SK-N-SH (cell line): ENCODE results near the gene ETV3L. TPM values are rescaled to one million over a fixed set of nuclear protein-coding genes. Genes with fewer than 3 reads are reported as not detected.

Source experiments
- CTCF ChIA-PET: fragments of 300-600, 350-600 bp; formaldehyde crosslinking; extraction: SDS; loops from one replicate; lab custom pipeline; 2021; lab: Yijun Ruan, JAX
- POLR2A ChIA-PET: fragments of 350-600 bp; sonication (Branson Sonifier 250); formaldehyde crosslinking; extraction: SDS; loops from one replicate; lab custom pipeline; 2020; ENCODE audit warnings: antibody characterized with exemption, inconsistent platforms; lab: Yijun Ruan, JAX
- DNase-seq: peaks from one replicate; pipeline ENCODE4 v3.0.0; 2012
- H2AFZ ChIP-seq: fragments of 200-600 bp; sonication (generic); 2 replicates; pipeline ENCODE4 v1.8.1; 2016; ENCODE audit warnings: antibody characterized with exemption, mild to moderate bottlenecking, low read depth
- H3F3A ChIP-seq: fragments of 200-600 bp; sonication (generic); replicated peaks from 2 replicates; pipeline ENCODE3; 2016; ENCODE audit warnings: antibody characterized with exemption, mild to moderate bottlenecking; ENCODE audit not compliant: insufficient read depth
- H3K27ac ChIP-seq, 2 experiments: fragments of 200-500 bp in 1 of 2; fragments of 200-600 bp in 1 of 2; sonication (Bioruptor generic) in 1 of 2; sonication (generic), shearing (Covaris generic) in 1 of 2; 2 replicates each; pipeline versions ENCODE4 v1.5.1 to v1.6.1; 2014 to 2016; ENCODE audit warnings: low read depth in 2 of 2, inconsistent platforms in 1 of 2, low read length in 1 of 2, mild to moderate bottlenecking in 1 of 2, mixed read lengths in 1 of 2
- H3K27me3 ChIP-seq: fragments of 200-600 bp; sonication (generic), shearing (Covaris generic); 2 replicates; pipeline ENCODE4 v1.6.1; 2016; ENCODE audit warnings: mixed run types; ENCODE audit not compliant: insufficient read depth
- H3K36me3 ChIP-seq, 2 experiments: fragments of 200-500 bp in 1 of 2; fragments of 200-600 bp in 1 of 2; sonication (Bioruptor generic) in 1 of 2; sonication (generic) in 1 of 2; replicated peaks in 1 of 2; 2 replicates each; pipeline versions ENCODE3 to v1.5.1; 2014 to 2016; ENCODE audit warnings: low read length in 1 of 2, mild to moderate bottlenecking in 1 of 2; ENCODE audit not compliant: insufficient read depth in 2 of 2, control insufficient read depth in 1 of 2
- H3K4me1 ChIP-seq, 2 experiments: fragments of 200-500 bp in 1 of 2; fragments of 200-600 bp in 1 of 2; sonication (Bioruptor generic) in 1 of 2; sonication (generic), shearing (Covaris generic) in 1 of 2; 2 replicates each; pipeline versions ENCODE4 v1.5.1 to v1.6.1; 2014 to 2016; ENCODE audit warnings: low read depth in 1 of 2, low read length in 1 of 2, mixed run types in 1 of 2; ENCODE audit not compliant: insufficient read depth in 2 of 2, control insufficient read depth in 1 of 2
- H3K4me2 ChIP-seq: fragments of 200-600 bp; sonication (generic), shearing (Covaris generic); 2 replicates; pipeline ENCODE4 v1.6.1; 2017; ENCODE audit warnings: mixed run types
- H3K4me3 ChIP-seq, 2 experiments: fragments of 200-500 bp in 1 of 2; fragments of 200-600 bp in 1 of 2; sonication (Bioruptor generic) in 1 of 2; sonication (generic), shearing (Covaris generic) in 1 of 2; 2 replicates each; pipeline versions ENCODE4 v1.5.1 to v1.8.1; 2014 to 2016; ENCODE audit warnings: low read depth in 2 of 2, inconsistent platforms in 1 of 2, low read length in 1 of 2, mild to moderate bottlenecking in 1 of 2, mixed read lengths in 1 of 2, moderate library complexity in 1 of 2
- H3K79me2 ChIP-seq: fragments of 200-600 bp; sonication (generic); 2 replicates; pipeline ENCODE4 v1.8.1; 2017; ENCODE audit warnings: mild to moderate bottlenecking; ENCODE audit not compliant: insufficient read depth
- H3K9ac ChIP-seq: fragments of 200-600 bp; sonication (generic); 2 replicates; pipeline ENCODE4 v1.6.1; 2017; ENCODE audit warnings: mixed run types
- H3K9me2 ChIP-seq: fragments of 200-600 bp; sonication (generic); 2 replicates; pipeline ENCODE4 v1.6.1; 2017; ENCODE audit warnings: mixed run types
- H3K9me3 ChIP-seq: fragments of 200-600 bp; sonication (generic); 2 replicates; pipeline ENCODE4 v1.6.1; 2017; ENCODE audit warnings: mixed run types, mild to moderate bottlenecking, moderate library complexity
- H4K20me1 ChIP-seq: fragments of 200-600 bp; sonication (generic); 2 replicates; pipeline ENCODE4 v1.6.1; 2017; ENCODE audit warnings: mild to moderate bottlenecking, mixed run types; ENCODE audit not compliant: insufficient read depth
- CTCF ChIP-seq: fragments of 200-600 bp; sonication (generic); IDR thresholded peaks from 2 replicates; pipeline ENCODE4 v1.6.1; 2017; ENCODE audit warnings: antibody characterized with exemption, mild to moderate bottlenecking, moderate library complexity
- EZH2phosphoT487 ChIP-seq: fragments of 200-600 bp; sonication (generic); IDR thresholded peaks from 2 replicates; pipeline ENCODE4 v1.6.1; 2017; ENCODE audit warnings: low read depth, mixed run types, mild to moderate bottlenecking, antibody characterized with exemption, moderate library complexity, borderline replicate concordance
- FOSL2 ChIP-seq: IDR thresholded peaks from 2 replicates; pipeline ENCODE4 v1.4.0; 2012; ENCODE audit warnings: low read depth, mild to moderate bottlenecking, moderate library complexity, borderline replicate concordance
- RAD21 ChIP-seq: IDR thresholded peaks from 2 replicates; pipeline ENCODE4 v1.6.1; 2012; ENCODE audit warnings: mild to moderate bottlenecking, low read length
- ZBTB33 ChIP-seq: IDR thresholded peaks from 2 replicates; pipeline ENCODE4 v1.4.0; 2012; ENCODE audit warnings: low read depth, borderline replicate concordance
- WGBS: methylation state at CpG from one replicate; pipeline ENCODE4 v1.1.6; 2017; ENCODE audit warnings: low lambda C conversion rate; 5-methylcytosine and 5-hydroxymethylcytosine counted together
- polyA plus RNA-seq, 3 experiments: library from polyadenylated mRNA; depleted of rRNA; stranded (reverse); fragments of >200 nt; gene quantifications; 2 replicates each; pipeline ENCODE4 v1.2.3, GENCODE V29; 2012

The ETV3L gene
- polyA plus RNA-seq, 1 of the 3 experiments (the other 2 are of a cell fraction): not detected

- peak overlapping the region; percentile 98 for H3K4me2 ChIP-seq
- no peaks in the 10 kb centered on the region for H3K9me3 ChIP-seq
- no peak for TF ChIP-seq RAD21
- TF ChIP-seq ZBTB33: no peak
- no peaks in the 10 kb centered on the region for H3K27me3 ChIP-seq
- peaks cover 13 to 33% of the 10 kb centered on the region in 2 experiments; a peak in 3 of 4 replicates for H3K4me1 ChIP-seq
- H4K20me1 ChIP-seq: peaks cover 29% of the 10 kb centered on the region
- H3K27ac ChIP-seq: peak overlapping the region in 1 of 2 experiments; percentile 9; a peak in 1 of 4 replicates
- no peaks in the 10 kb centered on the region for H3K9me2 ChIP-seq
- DNase-seq: peak; percentile 45
- no peak overlapping the region; the same call in 1 of the 2 replicates for H2AFZ ChIP-seq
- CTCF ChIA-PET: interaction anchor here (1.6 to 15.8 kb wide), 3 partner anchors 17 to 63 kb away, joined by 5 to 194 read pairs (median 50); no protein-coding TSS in a partner anchor
- H3K4me3 ChIP-seq: peak overlapping the region; percentile 89 to 91
- H3K9ac ChIP-seq: peak overlapping the region; percentile 86
- peaks cover 52% of the 10 kb centered on the region for H3K79me2 ChIP-seq
- H3K36me3 ChIP-seq: peaks cover 38 to 41% of the 10 kb centered on the region in 2 experiments
- 4% methylated on average over 4 of the region's 4 CpGs for WGBS
- POLR2A ChIA-PET: no interaction called here
- H3F3A ChIP-seq: peaks cover 18% of the 10 kb centered on the region
These were observed 37.4 kb upstream of the ETV3L start for GRCh38 chr1:157137046-157137407.

- no peak for TF ChIP-seq EZH2phosphoT487
- TF ChIP-seq FOSL2: no peak
- 0 out of 2 replicates have a peak, but pooled peaks have one; percentile 9 for TF ChIP-seq CTCF
- Histone ChIP-seq H3K36me3 (peaks cover 45 to 48% of the 10 kb centered on the region in 2 experiments), H3K4me1 (peaks cover 13 to 30% of the 10 kb centered on the region in 2 experiments; a peak in 3 of 4 replicates), H3K4me3 (no peak overlapping the region; a peak in 1 of 4 replicates), H3K27ac (no peak overlapping the region), H2AFZ (no peak overlapping the region), H3F3A (peaks cover 18% of the 10 kb centered on the region), H3K27me3 (no peaks in the 10 kb centered on the region), H3K9me2 (no peaks in the 10 kb centered on the region), H3K9ac (peak overlapping the region; percentile 86; the same call in 1 of the 2 replicates), H3K9me3 (no peaks in the 10 kb centered on the region), H3K4me2 (peak overlapping the region; percentile 98), H4K20me1 (peaks cover 29% of the 10 kb centered on the region), H3K79me2 (peaks cover 56% of the 10 kb centered on the region)
- CTCF ChIA-PET: interaction anchor here (0.9 to 15.8 kb wide), 5 partner anchors 10 to 92 kb away, joined by 3 to 194 read pairs (median 4); no protein-coding TSS in a partner anchor
- 54% methylated on average over 4 of the region's 4 CpGs for WGBS
- no peak for DNase-seq
- POLR2A ChIA-PET: no interaction called here
These were observed 36.5 kb upstream of the ETV3L start for GRCh38 chr1:157136133-157136532.
